ENCODE results near the gene ACOT8. TPM values are rescaled to one million over a fixed set of nuclear protein-coding genes. Genes with fewer than 3 reads are reported as not detected.

The ACOT8 gene
- total RNA-seq, 1 donor from 2014 or later = 25.6 TPM

DNA sequence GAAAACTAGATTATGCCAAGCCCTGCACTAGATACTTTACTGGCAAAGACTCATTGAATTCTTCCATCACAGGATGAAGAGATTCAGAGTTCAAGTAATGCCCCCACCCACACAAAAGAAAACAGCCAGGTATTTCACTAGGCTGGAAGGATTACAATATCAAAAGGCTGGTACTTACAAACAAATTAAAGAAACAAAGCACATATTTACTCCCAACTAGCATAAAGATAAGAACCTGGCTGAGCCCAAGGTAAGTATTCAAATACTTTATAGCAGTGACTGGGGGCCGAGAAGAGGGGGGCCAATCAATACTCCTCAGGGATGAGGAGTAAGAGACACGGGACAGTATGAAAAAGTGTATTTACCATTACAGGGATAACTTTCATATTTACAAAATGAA lies 3.7 kb downstream of the ACOT8 start:
- TF ChIP-seq, protein P1, sequence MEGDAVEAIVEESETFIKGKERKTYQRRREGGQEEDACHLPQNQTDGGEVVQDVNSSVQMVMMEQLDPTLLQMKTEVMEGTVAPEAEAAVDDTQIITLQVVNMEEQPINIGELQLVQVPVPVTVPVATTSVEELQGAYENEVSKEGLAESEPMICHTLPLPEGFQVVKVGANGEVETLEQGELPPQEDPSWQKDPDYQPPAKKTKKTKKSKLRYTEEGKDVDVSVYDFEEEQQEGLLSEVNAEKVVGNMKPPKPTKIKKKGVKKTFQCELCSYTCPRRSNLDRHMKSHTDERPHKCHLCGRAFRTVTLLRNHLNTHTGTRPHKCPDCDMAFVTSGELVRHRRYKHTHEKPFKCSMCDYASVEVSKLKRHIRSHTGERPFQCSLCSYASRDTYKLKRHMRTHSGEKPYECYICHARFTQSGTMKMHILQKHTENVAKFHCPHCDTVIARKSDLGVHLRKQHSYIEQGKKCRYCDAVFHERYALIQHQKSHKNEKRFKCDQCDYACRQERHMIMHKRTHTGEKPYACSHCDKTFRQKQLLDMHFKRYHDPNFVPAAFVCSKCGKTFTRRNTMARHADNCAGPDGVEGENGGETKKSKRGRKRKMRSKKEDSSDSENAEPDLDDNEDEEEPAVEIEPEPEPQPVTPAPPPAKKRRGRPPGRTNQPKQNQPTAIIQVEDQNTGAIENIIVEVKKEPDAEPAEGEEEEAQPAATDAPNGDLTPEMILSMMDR (IDR thresholded peaks at IDR 0.05) = no peak
- Histone ChIP-seq H3K9me3 (no peaks in the 10 kb centered on the region), H3K27me3 (ENCODE audit: low read depth) (no peaks in the 10 kb centered on the region), H3K4me1 (peaks cover 25% of the 10 kb centered on the region), H3K36me3 (peaks cover 33% of the 10 kb centered on the region), H3K27ac (no peak overlapping the region), H3K4me3 (no peak overlapping the region)
- intact Hi-C loops (cut with DNase I) = no loop called here
- no peak for ATAC-seq
- no peak for DNase-seq

- TF ChIP-seq, protein P1 (IDR thresholded peaks at IDR 0.05) = no peak
- Histone ChIP-seq H3K9me3 (no peaks in the 10 kb centered on the region), H3K27ac (no peak overlapping the region), H3K36me3 (peaks cover 45% of the 10 kb centered on the region), H3K4me3 (no peak overlapping the region), H3K27me3 (ENCODE audit: low read depth) (no peaks in the 10 kb centered on the region), H3K4me1 (peaks cover 18% of the 10 kb centered on the region)
- ATAC-seq (no peak), DNase-seq (no peak)
- intact Hi-C loops (cut with DNase I) = no loop called here
Measured at GRCh38 chr20:45852326-45852725, 4.9 kb downstream of the ACOT8 start.

DNA sequence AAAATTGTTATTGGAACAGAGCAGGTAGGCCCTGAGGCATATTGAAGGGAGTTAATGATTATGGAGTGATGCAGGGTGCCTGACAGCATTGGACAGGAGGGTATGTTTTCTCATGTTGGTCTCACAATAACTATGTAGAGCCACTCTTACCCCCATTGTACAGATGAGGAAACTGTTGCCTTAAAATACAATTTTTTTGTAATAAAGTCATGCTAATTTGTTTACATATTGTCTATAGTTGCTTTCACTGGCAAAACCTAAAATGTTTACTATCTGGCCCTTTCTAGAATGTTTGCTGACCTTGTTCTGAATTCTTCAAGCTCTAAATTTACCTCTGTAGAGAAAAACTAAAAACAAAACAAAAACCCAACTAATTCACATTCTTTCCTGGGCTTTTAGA lies 5.7 kb downstream of the ACOT8 start:
- H3K36me3 ChIP-seq = peaks cover 53% of the 10 kb centered on the region
- intact Hi-C loops (cut with DNase I) = no loop called here
- no peak overlapping the region for H3K27ac ChIP-seq
- H3K4me3 ChIP-seq = no peak overlapping the region
- TF ChIP-seq, protein P1 (IDR thresholded peaks at IDR 0.05) = no peak
- peaks cover 16% of the 10 kb centered on the region for H3K4me1 ChIP-seq
- H3K27me3 ChIP-seq (ENCODE audit: low read depth) = no peaks in the 10 kb centered on the region
- DNase-seq (no peak), ATAC-seq (no peak)
- H3K9me3 ChIP-seq = no peaks in the 10 kb centered on the region

DNA sequence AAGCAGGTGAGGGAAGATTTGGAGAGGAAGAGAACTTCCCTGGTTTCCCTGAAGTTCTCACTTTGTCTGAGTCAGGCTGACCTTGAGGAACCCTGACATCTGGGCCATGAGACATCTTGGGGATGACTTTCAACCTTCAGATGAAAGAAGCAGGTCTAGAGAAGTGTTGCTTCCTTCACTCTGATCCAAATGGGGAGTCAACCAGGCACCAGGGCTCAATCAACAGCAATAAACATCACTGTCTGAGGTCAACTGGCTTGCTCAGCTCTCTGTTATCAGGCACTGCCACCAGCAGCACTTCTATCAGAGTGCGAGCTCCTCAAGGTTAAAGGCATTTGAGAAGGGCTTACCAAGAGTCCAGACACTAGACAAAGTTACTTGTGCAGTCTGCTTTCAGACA lies 6.3 kb downstream of the ACOT8 start:
- DNase-seq (no peak), ATAC-seq (no peak)
- Histone ChIP-seq H3K4me1 (peaks cover 10% of the 10 kb centered on the region), H3K36me3 (peaks cover 59% of the 10 kb centered on the region), H3K4me3 (no peak overlapping the region), H3K27ac (no peak overlapping the region), H3K27me3 (ENCODE audit: low read depth) (no peaks in the 10 kb centered on the region), H3K9me3 (no peaks in the 10 kb centered on the region)
- intact Hi-C loops (cut with DNase I) = no loop called here
- TF ChIP-seq, protein P1 (IDR thresholded peaks at IDR 0.05) = no peak

DNA sequence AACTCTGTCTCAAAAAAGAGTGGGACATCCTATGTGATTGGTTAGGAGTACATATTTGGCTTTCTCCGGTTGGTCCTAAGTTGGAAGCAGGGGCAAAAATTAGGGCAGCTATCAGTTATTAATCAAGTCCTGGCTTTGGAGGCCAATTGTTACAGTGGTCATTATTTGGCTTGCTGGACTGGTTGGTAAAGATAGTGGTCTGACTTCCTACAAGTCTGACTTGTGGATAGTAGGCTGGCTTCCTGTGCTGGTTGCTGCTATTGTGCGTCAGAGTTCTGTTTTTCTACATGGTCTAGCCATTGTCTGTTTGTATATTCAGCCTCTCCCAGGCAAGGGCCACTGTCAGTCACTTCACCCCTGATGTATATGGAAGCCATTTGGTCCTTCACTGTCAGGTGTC lies 7.0 kb downstream of the ACOT8 start:
- H3K27ac ChIP-seq = no peak overlapping the region
- H3K4me3 ChIP-seq = no peak overlapping the region
- H3K9me3 ChIP-seq = no peaks in the 10 kb centered on the region
- ATAC-seq = no peak
- peaks cover 66% of the 10 kb centered on the region for H3K36me3 ChIP-seq
- no peaks in the 10 kb centered on the region for H3K27me3 ChIP-seq (ENCODE audit: low read depth)
- intact Hi-C loops (cut with DNase I) = no loop called here
- TF ChIP-seq, protein P1 (IDR thresholded peaks at IDR 0.05) = no peak
- peaks cover 3% of the 10 kb centered on the region for H3K4me1 ChIP-seq
- no peak for DNase-seq
